ENCODE measurements around the gene TIGD6. TPM values are rescaled to one million over a fixed set of nuclear protein-coding genes. Genes with fewer than 3 reads are reported as not detected.

TIGD6 gene
- total and polyA plus RNA-seq, 2 experiments from 2014 or later, result 3.5 to 11.4 TPM

- no peak for DNase-seq (ENCODE audit: low read depth in 1 of 2, low spot score in 1 of 2)
- TF ChIP-seq, protein P1, sequence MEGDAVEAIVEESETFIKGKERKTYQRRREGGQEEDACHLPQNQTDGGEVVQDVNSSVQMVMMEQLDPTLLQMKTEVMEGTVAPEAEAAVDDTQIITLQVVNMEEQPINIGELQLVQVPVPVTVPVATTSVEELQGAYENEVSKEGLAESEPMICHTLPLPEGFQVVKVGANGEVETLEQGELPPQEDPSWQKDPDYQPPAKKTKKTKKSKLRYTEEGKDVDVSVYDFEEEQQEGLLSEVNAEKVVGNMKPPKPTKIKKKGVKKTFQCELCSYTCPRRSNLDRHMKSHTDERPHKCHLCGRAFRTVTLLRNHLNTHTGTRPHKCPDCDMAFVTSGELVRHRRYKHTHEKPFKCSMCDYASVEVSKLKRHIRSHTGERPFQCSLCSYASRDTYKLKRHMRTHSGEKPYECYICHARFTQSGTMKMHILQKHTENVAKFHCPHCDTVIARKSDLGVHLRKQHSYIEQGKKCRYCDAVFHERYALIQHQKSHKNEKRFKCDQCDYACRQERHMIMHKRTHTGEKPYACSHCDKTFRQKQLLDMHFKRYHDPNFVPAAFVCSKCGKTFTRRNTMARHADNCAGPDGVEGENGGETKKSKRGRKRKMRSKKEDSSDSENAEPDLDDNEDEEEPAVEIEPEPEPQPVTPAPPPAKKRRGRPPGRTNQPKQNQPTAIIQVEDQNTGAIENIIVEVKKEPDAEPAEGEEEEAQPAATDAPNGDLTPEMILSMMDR (IDR thresholded peaks at IDR 0.05; ENCODE audit: low read depth, low read length), result no peak
- Histone ChIP-seq H3K4me3 (no peak overlapping the region), H3K27me3 (no peaks in the 10 kb centered on the region), H3K9me3 (ENCODE audit: low read depth) (no peaks in the 10 kb centered on the region), H3K27ac (no peak overlapping the region), H3K4me1 (ENCODE audit: low read depth) (no peaks in the 10 kb centered on the region), H3K36me3 (no peaks in the 10 kb centered on the region)
These were observed 7.0 kb downstream of the TIGD6 start for GRCh38 chr5:149993471-149993870.

DNA sequence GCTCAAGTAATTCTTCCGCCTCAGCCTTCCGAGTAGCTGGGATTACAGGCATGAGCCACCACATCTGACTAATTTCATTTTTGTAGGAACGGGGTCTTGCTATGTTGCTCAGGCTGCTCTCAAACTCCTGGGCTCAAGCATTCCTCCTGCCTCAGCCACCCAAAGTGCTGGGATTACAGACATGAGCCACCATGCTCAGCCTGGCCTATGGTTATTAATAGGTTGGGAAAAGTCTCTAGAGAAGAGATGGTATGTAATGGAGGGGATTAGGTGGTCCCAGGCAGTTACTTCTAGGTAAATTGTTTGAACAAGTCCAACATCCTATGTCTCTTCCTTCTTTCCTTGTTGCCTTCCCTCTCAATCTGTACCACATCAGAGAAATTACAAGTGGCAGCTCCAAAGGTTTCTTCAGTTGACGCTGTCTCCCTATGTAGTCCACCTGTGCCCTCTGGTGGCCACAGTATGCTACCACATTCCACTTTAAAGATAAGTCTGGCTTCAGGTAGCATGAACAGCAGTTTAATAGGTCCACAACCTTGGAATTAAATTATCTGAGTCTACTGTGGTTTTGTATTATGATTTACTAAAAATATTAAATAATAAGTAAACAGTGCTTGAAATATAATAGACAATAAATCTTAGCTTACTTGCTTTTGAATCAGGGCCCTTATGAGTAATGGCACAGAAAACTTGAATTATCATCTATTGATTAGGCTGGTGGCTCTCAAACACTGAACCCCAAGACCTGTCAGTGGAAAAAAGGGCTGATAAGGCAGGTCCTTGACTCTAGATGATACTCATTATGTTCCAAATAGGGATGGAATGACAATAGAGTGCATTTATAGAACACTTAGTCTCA is 9.7 kb downstream of the TIGD6 start:
- no peak overlapping the region for H3K4me3 ChIP-seq
- H3K27me3 ChIP-seq, result no peaks in the 10 kb centered on the region
- no peaks in the 10 kb centered on the region for H3K4me1 ChIP-seq (ENCODE audit: low read depth)
- H3K27ac ChIP-seq, result no peak overlapping the region
- no peaks in the 10 kb centered on the region for H3K9me3 ChIP-seq (ENCODE audit: low read depth)
- TF ChIP-seq, protein P1 (IDR thresholded peaks at IDR 0.05; ENCODE audit: low read depth, low read length), result peak; percentile 87
- peak; percentile 81 to 85 for DNase-seq (ENCODE audit: low read depth in 1 of 2, low spot score in 1 of 2)
- no peaks in the 10 kb centered on the region for H3K36me3 ChIP-seq

DNA sequence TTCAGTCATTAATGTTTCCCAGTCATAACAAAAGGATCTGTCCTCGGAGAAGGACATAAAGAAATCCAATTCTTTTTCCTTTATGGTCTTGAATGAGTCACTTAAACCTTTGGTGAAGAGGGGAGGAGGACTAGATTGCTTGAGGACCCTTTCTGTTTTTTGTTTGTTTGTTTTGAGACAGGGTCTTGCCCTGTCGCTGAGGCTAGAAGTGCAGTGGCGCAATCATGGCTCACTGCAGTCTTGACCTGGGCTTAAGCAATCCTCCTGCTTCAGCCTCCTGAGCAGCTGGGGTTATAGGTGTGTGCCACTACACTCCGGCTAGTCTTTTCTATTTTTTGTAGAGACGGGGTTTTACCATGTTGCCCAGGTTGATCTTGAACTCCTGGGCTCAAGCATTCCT is 12.3 kb downstream of the TIGD6 start:
- Histone ChIP-seq H3K4me1 (ENCODE audit: low read depth) (no peaks in the 10 kb centered on the region), H3K27me3 (no peaks in the 10 kb centered on the region), H3K4me3 (no peak overlapping the region), H3K27ac (no peak overlapping the region), H3K9me3 (ENCODE audit: low read depth) (no peaks in the 10 kb centered on the region), H3K36me3 (no peaks in the 10 kb centered on the region)
- TF ChIP-seq, protein P1 (IDR thresholded peaks at IDR 0.05; ENCODE audit: low read depth, low read length), result no peak
- DNase-seq (ENCODE audit: low read depth in 1 of 2, low spot score in 1 of 2), result no peak

DNA sequence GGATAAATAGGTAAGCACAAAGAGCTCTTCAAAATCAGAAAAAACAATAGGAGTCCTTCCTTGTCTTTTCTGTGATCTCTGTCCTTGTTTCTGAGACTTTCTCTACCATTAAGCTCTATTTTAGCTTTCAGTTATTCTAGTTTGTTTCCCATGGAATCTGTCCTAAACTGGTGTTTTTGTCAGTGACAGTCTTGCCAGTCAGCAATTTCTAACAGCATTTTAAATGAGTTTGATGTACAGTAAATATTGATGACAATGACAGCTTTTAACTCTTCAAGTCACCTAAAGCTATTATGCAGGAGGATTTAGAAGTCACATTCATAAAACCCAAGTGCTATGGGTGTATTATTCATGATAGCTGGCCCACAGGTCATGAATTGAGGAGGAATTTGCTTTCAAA is 17.9 kb downstream of the TIGD6 start:
- DNase-seq (ENCODE audit: low read depth in 1 of 2, low spot score in 1 of 2), result no peak
- TF ChIP-seq, protein P1 (IDR thresholded peaks at IDR 0.05; ENCODE audit: low read depth, low read length), result no peak
- H3K9me3 ChIP-seq (ENCODE audit: low read depth), result no peaks in the 10 kb centered on the region
- H3K4me3 ChIP-seq, result no peak overlapping the region
- H3K4me1 ChIP-seq (ENCODE audit: low read depth), result no peaks in the 10 kb centered on the region
- no peak overlapping the region for H3K27ac ChIP-seq
- no peaks in the 10 kb centered on the region for H3K27me3 ChIP-seq
- peaks cover 14% of the 10 kb centered on the region for H3K36me3 ChIP-seq

DNA sequence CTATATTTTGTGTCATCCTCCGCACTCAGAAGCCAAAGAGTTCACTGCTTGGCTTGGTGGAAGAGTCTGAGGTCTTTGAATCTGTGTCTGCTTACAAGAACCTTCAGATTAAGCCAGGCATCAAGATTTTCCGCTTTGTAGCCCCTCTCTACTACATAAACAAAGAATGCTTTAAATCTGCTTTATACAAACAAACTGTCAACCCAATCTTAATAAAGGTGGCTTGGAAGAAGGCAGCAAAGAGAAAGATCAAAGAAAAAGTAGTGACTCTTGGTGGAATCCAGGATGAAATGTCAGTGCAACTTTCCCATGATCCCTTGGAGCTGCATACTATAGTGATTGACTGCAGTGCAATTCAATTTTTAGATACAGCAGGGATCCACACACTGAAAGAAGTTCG is 19.2 kb downstream of the TIGD6 start:
- TF ChIP-seq, protein P1 (IDR thresholded peaks at IDR 0.05; ENCODE audit: low read depth, low read length), result no peak
- H3K36me3 ChIP-seq, result peaks cover 14% of the 10 kb centered on the region
- H3K4me3 ChIP-seq, result no peak overlapping the region
- H3K27ac ChIP-seq, result no peak overlapping the region
- no peaks in the 10 kb centered on the region for H3K27me3 ChIP-seq
- no peaks in the 10 kb centered on the region for H3K9me3 ChIP-seq (ENCODE audit: low read depth)
- DNase-seq (ENCODE audit: low read depth in 1 of 2, low spot score in 1 of 2), result no peak
- no peaks in the 10 kb centered on the region for H3K4me1 ChIP-seq (ENCODE audit: low read depth)

Data from cardiac muscle cell (in vitro differentiated cells and primary cell).